Activated CD4-positive, alpha-beta memory T cell treated with anti-CD3 and anti-CD28 coated beads, Interleukin-2, amount 10 ng/mL, durations not matched to agents 7 days and 5 days (primary cell): Measurements from ENCODE around the gene VMAC. TPM values are rescaled to one million over a fixed set of nuclear protein-coding genes. Genes with fewer than 3 reads are reported as not detected.

ENCODE experiments used
- CTCF ChIA-PET: fragments of 350-600 bp; sonication (Branson Sonifier 250); formaldehyde crosslinking; loops from one replicate; lab custom pipeline; 2021; ENCODE audit warnings: antibody characterized with exemption, inconsistent platforms; lab: Charles Lee
- POLR2A ChIA-PET: fragments of 350-600 bp; sonication (Branson Sonifier 250); formaldehyde crosslinking; loops from one replicate; lab custom pipeline; 2021; ENCODE audit warnings: antibody characterized with exemption; lab: Charles Lee
- DNase-seq: peaks from one replicate; pipeline ENCODE4 v3.0.0-alpha.2; 2020
- H3K27ac Mint-ChIP-seq: one replicate; pipeline ENCODE4 v1.8.0; 2021; ENCODE audit warnings: mild to moderate bottlenecking, mixed read lengths
- H3K27me3 Mint-ChIP-seq: one replicate; pipeline ENCODE4 v1.8.0; 2021; ENCODE audit warnings: mixed read lengths
- H3K36me3 Mint-ChIP-seq: one replicate; pipeline ENCODE4 v1.8.0; 2021; ENCODE audit warnings: low read depth, mixed read lengths
- H3K4me1 Mint-ChIP-seq: one replicate; pipeline ENCODE4 v1.8.0; 2021; ENCODE audit warnings: mixed read lengths
- H3K4me3 Mint-ChIP-seq: one replicate; pipeline ENCODE4 v1.8.0; 2021; ENCODE audit warnings: mild to moderate bottlenecking, mixed read lengths
- H3K9me3 Mint-ChIP-seq: one replicate; pipeline ENCODE4 v1.8.0; 2021; ENCODE audit warnings: mixed read lengths
- total RNA-seq, 2 experiments: library from RNA; stranded (reverse); gene quantifications; one replicate each; pipeline ENCODE4 v1.2.3, GENCODE V29; 2021

The VMAC gene
- total RNA-seq, 2 experiments from 2014 or later: 7.6 to 7.9 TPM

DNA sequence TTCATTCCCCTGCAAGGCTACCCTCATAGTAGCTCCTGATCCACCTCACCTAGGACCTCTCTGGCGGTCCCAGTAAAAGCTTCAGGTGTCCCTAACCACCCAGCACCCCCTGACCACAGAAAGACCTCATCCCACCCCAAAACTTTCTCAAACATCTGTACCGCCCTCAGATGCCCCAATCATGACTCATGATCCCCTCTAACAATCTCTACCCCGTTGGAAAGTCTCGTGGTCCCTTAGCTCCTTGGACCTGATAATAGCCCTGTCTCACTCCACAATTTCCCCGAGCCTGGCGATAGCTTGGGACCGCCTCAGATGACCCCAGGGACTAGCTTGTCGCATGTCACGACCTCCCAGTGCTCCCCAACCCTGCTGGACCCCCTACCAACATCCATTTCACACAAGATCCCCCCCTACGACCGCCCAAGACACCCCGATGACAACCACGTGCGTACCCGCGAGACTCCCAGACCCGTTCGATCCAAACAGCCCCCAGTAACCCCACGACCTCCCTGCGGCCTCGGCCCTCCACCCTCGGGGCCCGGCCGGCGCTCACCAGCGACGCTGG, 1.5 kb upstream of the VMAC start:
- H3K4me3 Mint-ChIP-seq: peak overlapping the region; percentile 97
- H3K27me3 Mint-ChIP-seq: no peaks in the 10 kb centered on the region
- H3K9me3 Mint-ChIP-seq: no peaks in the 10 kb centered on the region
- H3K4me1 Mint-ChIP-seq: peaks cover 35% of the 10 kb centered on the region
- no peak for DNase-seq
- H3K27ac Mint-ChIP-seq: peak overlapping the region; percentile 99
- POLR2A ChIA-PET: interaction anchor here (0.8 to 4.4 kb wide), 15 partner anchors 8 to 280 kb away, joined by 3 to 61 read pairs (median 7); partner anchors contain the start of genes CATSPERD, DUS3L, LONP1 and NRTN
- H3K36me3 Mint-ChIP-seq: peaks cover 17% of the 10 kb centered on the region
- CTCF ChIA-PET: interaction anchor here (0.9 to 3.6 kb wide), 8 partner anchors 10 to 184 kb away, joined by 3 to 44 read pairs (median 4); partner anchors contain the start of genes DUS3L, LONP1 and NRTN

DNA sequence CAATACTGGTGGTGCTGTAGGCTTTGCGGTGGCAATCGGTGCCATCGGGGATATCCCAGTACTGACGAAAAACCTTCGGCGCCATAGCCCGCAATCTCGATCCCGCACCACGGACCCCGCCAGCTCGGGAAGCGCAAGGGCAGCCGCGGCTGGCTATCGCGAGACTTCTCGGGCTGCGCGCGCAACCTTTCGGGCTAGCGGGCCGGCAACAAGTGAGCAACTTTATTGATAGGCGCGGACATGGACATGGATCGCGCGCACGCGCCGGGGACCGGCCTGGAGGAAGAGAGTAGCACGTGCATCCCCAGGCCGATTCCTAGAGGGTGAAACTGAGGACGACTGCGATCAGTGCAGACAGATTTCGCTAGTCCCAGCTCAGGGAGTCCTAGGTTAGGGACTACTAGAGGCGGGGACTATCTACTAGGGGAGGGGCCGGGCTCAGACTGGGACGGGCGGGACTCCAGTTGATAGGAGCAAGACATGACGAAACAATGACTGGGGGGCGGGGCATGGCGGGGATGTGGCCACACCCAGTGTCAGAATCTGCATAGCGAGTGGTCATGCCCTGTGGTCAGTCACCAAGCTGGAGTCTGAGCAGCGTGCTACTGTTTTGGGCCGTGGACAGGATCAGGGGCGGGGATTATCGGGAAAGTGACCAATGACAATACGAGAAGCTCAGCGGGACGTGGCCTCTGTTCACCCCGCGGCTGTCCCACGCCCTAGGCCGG, 884 bp upstream of the VMAC start, which contains the start of gene NDUFA11:
TSS of gene NDUFA11 (minus strand) at position 167 of the 728 bp plus-strand sequence. CDS start at position 85, 82 bp downstream.
- CTCF ChIA-PET: interaction anchor here (0.6 to 3.6 kb wide), 9 partner anchors 64 to 437 kb away, joined by 3 to 44 read pairs (median 5); partner anchors contain the start of genes DUS3L, LONP1, NRTN and RPL36
- H3K4me1 Mint-ChIP-seq: peaks cover 35% of the 10 kb centered on the region
- H3K4me3 Mint-ChIP-seq: peak within 1 kb of the TSS; percentile 97
- peak within 1 kb of the TSS; percentile 99 for H3K27ac Mint-ChIP-seq
- DNase-seq: peak; percentile 96
- H3K9me3 Mint-ChIP-seq: no peaks in the 10 kb centered on the region
- H3K36me3 Mint-ChIP-seq: peaks cover 17% of the 10 kb centered on the region
- H3K27me3 Mint-ChIP-seq: no peaks in the 10 kb centered on the region
- POLR2A ChIA-PET: interaction anchor here (0.7 to 4.4 kb wide), 26 partner anchors 9 to 474 kb away, joined by 3 to 61 read pairs (median 5); partner anchors contain the start of genes ALKBH7, CATSPERD, DUS3L and FUT6

DNA sequence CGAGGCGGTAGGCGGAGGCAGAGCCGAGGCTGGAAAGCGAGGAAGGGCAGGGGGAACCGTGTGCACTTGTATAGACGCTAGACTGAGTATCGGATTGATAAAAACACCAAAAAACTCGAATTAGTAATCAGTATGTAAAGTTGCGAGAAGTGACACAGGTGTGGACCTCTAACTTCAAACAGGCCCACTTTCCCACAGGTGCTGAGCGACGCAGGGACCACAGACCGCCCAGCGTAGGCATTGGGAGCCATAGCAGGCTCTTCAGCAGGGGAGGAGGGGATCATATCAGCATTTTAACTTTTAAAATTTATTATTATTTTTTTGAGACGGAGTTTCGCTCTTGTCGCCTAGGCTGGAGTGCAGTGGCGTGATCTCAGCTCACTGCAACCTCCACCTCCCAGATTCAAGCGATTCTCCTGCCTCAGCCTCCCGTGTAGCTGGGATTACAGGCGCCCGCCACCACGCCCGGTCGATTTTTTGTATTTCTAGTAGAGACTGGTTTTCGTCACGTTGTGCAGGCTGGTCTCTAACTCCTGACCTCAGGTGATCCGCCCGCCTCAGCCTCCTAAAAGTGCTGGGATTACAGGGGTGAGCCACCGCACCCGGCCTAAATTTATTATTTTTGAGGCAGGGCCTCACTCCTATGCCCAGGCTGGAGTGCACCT, 574 bp downstream of the VMAC start:
- no peaks in the 10 kb centered on the region for H3K9me3 Mint-ChIP-seq
- CTCF ChIA-PET: interaction anchor here (3.6 kb wide), 2 partner anchors 63 to 101 kb away, joined by 14 to 44 read pairs; partner anchors contain the start of gene NRTN

DNA sequence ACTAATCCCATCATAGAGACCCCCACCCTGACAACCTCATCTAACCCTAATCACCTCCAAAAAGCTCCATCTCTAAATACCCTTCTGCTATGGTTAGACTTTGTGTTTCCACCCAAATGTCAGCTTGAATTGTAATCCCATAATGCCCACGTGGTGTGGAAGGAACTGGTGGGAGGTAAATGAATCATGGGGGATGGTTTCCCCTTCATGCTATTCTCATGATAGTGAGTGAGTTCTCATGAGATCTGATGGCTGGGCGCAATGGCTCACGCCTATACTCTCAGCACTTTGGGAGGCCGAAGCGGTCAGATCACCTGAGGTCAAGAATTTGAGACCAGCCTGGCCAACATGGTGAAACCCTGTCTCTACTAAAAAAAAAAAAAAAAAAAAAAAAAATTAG, 2.6 kb downstream of the VMAC start:
- no peak for DNase-seq
- Mint-ChIP-seq H3K9me3 (no peaks in the 10 kb centered on the region), H3K27me3 (no peaks in the 10 kb centered on the region), H3K4me3 (no peak overlapping the region), H3K27ac (no peak overlapping the region), H3K4me1 (peaks cover 22% of the 10 kb centered on the region), H3K36me3 (peaks cover 9% of the 10 kb centered on the region)
- ChIA-PET POLR2A (no interaction called here), CTCF (interaction anchor here (1.6 kb wide), 1 partner anchor 103 kb away, joined by 3 read pairs; no protein-coding TSS in a partner anchor)

More for the DNA sequence above, 574 bp downstream of the VMAC start:
- Mint-ChIP-seq H3K36me3 (peaks cover 15% of the 10 kb centered on the region), H3K4me3 (peak overlapping the region; percentile 97), H3K27me3 (no peaks in the 10 kb centered on the region), H3K27ac (peak overlapping the region; percentile 58), H3K4me1 (peaks cover 31% of the 10 kb centered on the region)
- POLR2A ChIA-PET: interaction anchor here (1.1 to 4.4 kb wide), 8 partner anchors 19 to 472 kb away, joined by 3 to 61 read pairs (median 14); partner anchors contain the start of genes NRTN, RANBP3, SAFB and SAFB2
- DNase-seq: no peak

DNA sequence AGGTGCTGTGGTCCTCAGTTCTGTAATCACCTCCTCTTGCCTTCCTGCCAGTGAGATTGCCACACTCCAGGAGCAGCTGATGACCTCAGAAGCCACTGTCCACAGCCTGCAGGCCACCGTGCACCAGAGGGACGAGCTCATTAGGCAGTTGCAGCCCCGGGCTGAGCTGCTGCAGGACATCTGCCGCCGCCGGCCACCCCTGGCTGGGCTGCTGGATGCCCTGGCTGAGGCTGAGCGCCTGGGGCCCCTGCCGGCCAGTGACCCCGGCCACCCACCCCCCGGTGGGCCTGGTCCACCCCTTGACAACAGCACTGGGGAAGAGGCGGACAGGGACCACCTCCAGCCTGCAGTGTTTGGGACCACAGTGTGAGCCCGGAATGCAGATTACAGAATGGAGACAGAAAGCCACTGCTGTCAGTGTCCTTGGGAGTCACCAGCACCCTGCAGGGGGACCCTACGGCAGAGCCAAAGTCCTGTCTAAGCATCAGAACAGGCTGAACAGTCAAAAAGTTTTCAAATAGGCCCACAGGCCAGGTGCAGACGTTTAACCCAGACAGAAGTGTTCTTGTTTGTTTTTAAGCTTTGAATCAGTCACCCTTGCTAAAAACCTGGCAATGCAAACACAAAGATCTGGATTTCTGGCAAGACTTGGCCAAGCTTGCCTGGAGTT, 4.2 kb downstream of the VMAC start:
- H3K9me3 Mint-ChIP-seq: no peaks in the 10 kb centered on the region
- CTCF ChIA-PET: interaction anchor here (1.6 kb wide), 1 partner anchor 105 kb away, joined by 3 read pairs; no protein-coding TSS in a partner anchor
- DNase-seq: no peak
- H3K36me3 Mint-ChIP-seq: peaks cover 6% of the 10 kb centered on the region
- no peak overlapping the region for H3K4me3 Mint-ChIP-seq
- no peak overlapping the region for H3K27ac Mint-ChIP-seq
- POLR2A ChIA-PET: no interaction called here
- peaks cover 12% of the 10 kb centered on the region for H3K4me1 Mint-ChIP-seq
- H3K27me3 Mint-ChIP-seq: no peaks in the 10 kb centered on the region

DNA sequence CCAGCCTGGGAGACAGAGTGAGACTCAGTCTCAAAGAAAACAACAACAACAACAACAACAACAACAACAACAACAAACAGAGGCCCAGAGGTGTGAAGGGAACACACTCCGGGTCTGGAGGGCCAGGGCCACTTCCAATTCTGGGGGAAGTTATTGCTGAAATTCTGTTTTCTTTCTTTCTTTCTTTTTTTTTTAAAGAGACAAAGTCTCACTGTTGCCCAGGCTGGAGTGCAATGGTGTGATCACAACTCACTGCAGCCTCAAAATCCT, 5.9 kb downstream of the VMAC start:
- DNase-seq: no peak
- ChIA-PET CTCF (no interaction called here), POLR2A (no interaction called here)
- Mint-ChIP-seq H3K27me3 (no peaks in the 10 kb centered on the region), H3K36me3 (peaks cover 6% of the 10 kb centered on the region), H3K9me3 (no peaks in the 10 kb centered on the region), H3K4me1 (peaks cover 11% of the 10 kb centered on the region), H3K27ac (no peak overlapping the region), H3K4me3 (no peak overlapping the region)

DNA sequence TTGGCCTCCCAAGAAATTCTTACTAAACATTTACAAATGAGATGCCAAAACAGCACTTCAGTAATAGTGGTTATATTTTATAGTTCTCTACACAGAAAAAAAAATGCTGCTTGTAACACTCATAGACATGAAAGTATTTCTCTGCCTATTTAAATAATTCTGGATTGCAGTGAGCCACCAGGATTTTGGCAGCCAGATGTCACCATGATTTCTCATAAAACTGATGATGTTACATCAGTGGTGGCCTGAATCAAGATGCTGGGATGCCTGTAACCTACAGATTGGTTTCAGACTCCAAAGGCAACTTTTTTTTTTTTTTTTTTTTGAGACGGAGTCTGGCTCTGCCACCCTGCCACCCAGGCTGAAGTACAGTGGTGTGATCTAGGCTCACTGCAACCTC, 6.7 kb downstream of the VMAC start:
- Mint-ChIP-seq H3K27me3 (no peaks in the 10 kb centered on the region), H3K4me3 (no peak overlapping the region), H3K27ac (no peak overlapping the region), H3K9me3 (no peaks in the 10 kb centered on the region), H3K4me1 (peaks cover 7% of the 10 kb centered on the region), H3K36me3 (peaks cover 9% of the 10 kb centered on the region)
- CTCF ChIA-PET: no interaction called here
- DNase-seq: no peak
- POLR2A ChIA-PET: interaction anchor here (0.8 kb wide), 1 partner anchor 38 kb away, joined by 5 read pairs; no protein-coding TSS in a partner anchor

DNA sequence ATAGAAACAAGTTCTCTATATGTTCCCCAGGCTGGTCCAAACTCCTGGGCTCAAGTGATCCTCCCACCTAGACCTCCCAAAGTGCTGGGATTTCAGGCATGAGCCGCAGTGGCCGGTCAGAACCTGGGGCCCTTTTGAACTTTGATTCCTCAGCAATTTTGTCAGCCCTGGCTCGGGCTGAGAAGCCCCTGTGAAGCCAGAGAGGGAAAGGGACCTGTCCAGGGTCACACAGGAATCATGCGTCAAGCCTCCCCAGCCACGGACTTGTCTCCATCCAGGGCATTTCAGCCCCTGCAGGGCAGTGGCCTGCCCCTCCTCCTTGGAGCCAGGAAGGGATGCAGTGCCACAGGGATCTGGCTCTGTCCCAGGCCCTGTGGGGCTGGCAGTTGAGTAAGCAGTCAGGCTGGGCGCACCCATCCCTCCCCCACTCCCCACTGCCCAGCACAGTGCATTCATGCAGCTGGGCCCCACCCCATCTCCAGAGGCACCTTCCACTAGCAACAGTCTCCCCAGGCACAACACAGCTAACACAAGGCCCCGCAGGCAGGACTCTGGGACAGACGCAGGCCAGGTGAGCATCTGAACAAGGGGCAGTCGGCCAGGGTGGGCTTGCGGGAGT, 9.2 kb downstream of the VMAC start, which contains the start of gene CAPS:
TSS of gene CAPS (plus strand) at position 516 of the 619 bp plus-strand sequence. CDS start 153 bp downstream, outside the sequence.
- Mint-ChIP-seq H3K4me1 (no peaks in the 10 kb centered on the region), H3K9me3 (no peaks in the 10 kb centered on the region), H3K36me3 (peaks cover 10% of the 10 kb centered on the region), H3K27ac (no peak within 1 kb of the TSS), H3K4me3 (no peak within 1 kb of the TSS), H3K27me3 (no peaks in the 10 kb centered on the region)
- ChIA-PET CTCF (no interaction called here), POLR2A (interaction anchor here (1.4 kb wide), 1 partner anchor 10 kb away, joined by 4 read pairs; the partner anchor contains the start of genes NDUFA11 and VMAC)
- no peak for DNase-seq

DNA sequence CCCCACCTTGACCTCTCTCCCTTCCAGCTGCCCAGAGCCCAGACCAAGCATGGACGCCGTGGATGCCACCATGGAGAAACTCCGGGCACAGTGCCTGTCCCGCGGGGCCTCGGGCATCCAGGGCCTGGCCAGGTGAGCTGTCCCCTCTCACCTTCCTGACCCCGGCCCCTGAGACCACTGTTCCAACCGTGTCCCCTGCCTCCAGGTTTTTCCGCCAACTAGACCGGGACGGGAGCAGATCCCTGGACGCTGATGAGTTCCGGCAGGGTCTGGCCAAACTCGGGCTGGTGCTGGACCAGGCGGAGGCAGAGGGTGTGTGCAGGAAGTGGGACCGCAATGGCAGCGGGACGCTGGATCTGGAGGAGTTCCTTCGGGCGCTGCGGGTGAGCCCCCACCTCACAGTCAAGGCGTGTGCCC, 9.7 kb downstream of the VMAC start:
- POLR2A ChIA-PET: no interaction called here
- Mint-ChIP-seq H3K4me1 (no peaks in the 10 kb centered on the region), H3K36me3 (peaks cover 12% of the 10 kb centered on the region), H3K4me3 (no peak overlapping the region), H3K27me3 (no peaks in the 10 kb centered on the region), H3K27ac (no peak overlapping the region), H3K9me3 (no peaks in the 10 kb centered on the region)
- no peak for DNase-seq
- CTCF ChIA-PET: no interaction called here

DNA sequence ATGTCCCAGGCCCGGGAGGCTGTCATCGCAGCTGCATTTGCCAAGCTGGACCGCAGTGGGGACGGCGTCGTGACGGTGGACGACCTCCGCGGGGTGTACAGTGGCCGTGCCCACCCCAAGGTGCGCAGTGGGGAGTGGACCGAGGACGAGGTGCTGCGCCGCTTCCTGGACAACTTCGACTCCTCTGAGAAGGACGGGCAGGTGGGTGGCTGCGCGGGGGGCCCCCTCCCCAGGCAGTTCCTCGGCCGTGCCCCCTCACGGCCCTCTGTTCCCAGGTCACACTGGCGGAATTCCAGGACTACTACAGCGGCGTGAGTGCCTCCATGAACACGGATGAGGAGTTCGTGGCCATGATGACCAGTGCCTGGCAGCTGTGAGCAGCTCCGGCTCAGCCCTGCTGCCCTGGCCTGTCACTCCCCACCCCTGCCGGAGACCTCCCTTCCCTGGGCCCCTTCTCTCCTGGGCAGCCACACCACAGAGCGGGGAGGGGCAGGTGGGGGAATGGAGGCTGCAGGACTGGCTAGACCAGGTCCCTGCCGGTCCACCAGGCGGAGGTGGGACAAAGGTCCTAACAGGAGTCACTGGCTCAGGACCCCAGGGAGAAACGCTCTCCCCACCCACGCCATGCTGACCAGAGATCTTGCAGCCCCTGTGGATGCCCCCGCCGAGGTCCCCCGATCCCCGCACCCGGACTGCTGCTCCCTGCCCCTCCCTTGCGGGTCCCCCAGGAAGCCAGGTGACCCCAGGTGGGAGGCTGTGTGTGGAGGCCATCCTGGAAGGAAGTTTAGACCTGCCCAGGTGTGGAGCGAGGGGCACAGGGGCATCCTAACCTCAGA, 10.5 kb downstream of the VMAC start:
- H3K4me3 Mint-ChIP-seq: no peak overlapping the region
- H3K9me3 Mint-ChIP-seq: no peaks in the 10 kb centered on the region
- DNase-seq: no peak
- CTCF ChIA-PET: no interaction called here
- POLR2A ChIA-PET: no interaction called here
- H3K36me3 Mint-ChIP-seq: peaks cover 10% of the 10 kb centered on the region
- no peak overlapping the region for H3K27ac Mint-ChIP-seq
- no peaks in the 10 kb centered on the region for H3K27me3 Mint-ChIP-seq
- no peaks in the 10 kb centered on the region for H3K4me1 Mint-ChIP-seq

DNA sequence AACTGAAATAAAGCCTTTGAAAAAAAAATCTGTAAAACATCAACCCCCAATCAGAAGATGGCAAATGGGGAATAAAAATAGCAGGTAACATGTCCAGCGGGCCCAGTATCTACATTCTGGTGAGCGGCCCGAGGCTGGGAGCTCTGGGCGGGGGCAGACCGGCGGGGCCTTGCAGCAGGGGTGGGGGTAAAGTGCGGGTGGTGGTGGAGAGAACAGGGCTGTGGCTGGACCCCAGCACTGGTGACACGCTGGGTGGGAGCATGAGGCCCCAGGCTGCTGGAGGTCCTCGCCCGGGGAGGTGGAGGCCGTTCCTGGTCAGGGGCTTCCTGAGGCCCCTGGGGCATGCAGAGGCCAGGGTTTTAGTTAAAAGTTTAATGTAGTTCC, 11.1 kb downstream of the VMAC start:
- H3K9me3 Mint-ChIP-seq: no peaks in the 10 kb centered on the region
- no peak for DNase-seq
- peaks cover 10% of the 10 kb centered on the region for H3K36me3 Mint-ChIP-seq
- H3K4me3 Mint-ChIP-seq: no peak overlapping the region
- no peaks in the 10 kb centered on the region for H3K4me1 Mint-ChIP-seq
- ChIA-PET POLR2A (no interaction called here), CTCF (no interaction called here)
- no peaks in the 10 kb centered on the region for H3K27me3 Mint-ChIP-seq
- H3K27ac Mint-ChIP-seq: no peak overlapping the region
